Measurements from ENCODE around the gene ANKRD6.
A peak's percentile ranks its signal among the peaks of the same experiment; 100 is the strongest.

Gene ANKRD6

DNA sequence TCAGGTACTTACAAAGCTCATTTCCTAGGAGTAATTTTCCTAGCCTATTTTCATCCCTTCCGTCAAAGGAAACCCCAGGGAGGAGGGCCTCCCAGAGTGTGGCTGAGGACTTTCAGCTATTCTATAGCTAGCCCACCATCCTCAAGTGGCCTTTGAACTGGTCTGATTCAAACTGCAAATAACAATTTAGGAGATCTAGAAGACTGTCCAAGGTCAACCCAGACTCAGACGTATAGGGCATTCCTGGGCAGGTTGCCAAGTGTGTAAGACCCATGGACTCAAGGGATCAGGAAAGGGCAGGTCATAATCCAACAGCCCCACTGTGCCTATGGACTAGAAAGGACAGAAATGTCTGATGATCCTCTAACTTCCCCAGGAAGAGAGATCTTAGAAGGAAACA, 18.7 kb upstream of the ANKRD6 start:
- no peak for DNase-seq

- no peak for DNase-seq
These were observed 17.8 kb upstream of the ANKRD6 start for GRCh38 chr6:89415185-89415584.

- no peak for DNase-seq
These were observed 16.2 kb upstream of the ANKRD6 start for GRCh38 chr6:89416796-89417195.

DNA sequence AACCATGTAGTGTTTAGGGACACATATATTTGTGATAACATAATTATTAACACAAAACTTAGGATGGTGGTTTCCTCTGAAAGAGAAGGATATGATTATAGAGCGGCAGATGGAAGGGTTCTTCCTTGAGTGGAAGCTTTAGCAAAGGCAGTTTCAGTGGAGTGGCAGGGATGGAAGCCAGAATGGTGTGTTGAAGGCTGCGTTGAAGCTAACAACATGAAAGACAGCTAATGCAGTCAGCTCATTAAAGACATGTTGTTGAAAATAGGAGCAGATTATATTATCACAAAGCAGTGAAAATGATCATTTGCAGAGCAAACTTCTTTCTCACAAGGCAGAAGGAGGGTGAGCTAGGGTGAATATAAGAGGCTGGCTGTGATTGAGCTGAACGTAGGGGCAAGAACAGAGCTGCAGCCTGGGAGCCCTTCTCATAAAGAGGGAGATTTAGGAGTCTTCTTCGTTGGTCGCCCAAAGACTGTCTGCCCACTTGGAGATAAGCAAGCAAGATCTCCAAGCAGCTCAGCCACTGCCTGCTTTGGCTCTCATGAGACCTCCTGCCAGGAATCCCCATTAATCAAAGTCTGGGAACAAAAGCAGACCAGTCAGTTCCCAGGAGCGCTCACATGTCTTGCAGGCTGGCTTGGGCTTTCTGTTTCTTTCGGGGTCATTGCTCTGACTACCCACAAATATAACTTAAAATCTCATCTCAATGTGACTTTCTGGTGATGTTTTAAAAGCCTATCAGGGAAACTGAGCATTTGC, 2.6 kb upstream of the ANKRD6 start:
- no peak for DNase-seq

- peak in 4 of 6 experiments; percentile 32 to 52 (median 35) for DNase-seq
These were observed 549 bp downstream of the ANKRD6 start for GRCh38 chr6:89433252-89434149.

DNA sequence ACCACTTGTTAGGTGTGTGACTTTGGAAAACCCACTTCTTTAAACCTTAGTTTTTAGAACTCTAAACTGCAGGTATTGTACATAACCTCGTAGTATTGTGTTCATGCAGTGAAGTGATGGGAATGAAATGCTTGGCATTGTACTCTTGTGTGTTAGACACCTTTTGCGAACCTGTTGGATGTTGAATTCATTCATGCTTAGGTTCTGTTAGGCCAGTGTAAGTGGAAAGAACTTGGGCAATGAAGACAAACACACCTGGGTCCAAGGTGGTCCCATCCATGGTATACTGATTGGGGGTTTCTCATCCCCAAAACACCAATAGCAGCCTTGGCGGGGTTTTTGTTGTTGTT, 1.2 kb downstream of the ANKRD6 start:
- DNase-seq = no peak

GRCh38 chr6:89434954-89435353, 2.0 kb downstream of the ANKRD6 start:
- no peak for DNase-seq

GRCh38 chr6:89436226-89436625, 3.3 kb downstream of the ANKRD6 start:
- no peak for DNase-seq

DNA sequence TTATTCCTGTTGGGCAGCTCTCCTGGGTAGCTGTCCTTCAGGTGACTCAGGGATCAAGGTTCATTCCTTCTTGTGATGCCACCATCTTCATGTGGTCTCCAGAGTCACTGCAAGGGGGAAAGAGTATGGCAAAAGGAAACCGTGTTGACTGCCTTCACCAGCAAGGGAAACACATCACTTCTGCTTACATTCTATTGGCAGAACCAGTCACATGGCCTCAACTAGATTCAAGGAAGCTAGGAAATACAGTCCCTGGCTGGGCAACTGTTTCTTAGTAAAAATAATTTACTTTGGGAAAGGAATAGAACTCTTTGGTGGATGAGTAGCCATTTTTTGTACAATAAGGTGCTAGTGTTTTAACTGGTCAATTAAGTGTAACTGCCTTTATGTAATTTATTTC, 5.3 kb downstream of the ANKRD6 start:
- no peak for DNase-seq

- DNase-seq = no peak
These were observed 6.1 kb downstream of the ANKRD6 start for GRCh38 chr6:89439014-89439413.

GRCh38 chr6:89440200-89440599, 7.2 kb downstream of the ANKRD6 start:
- no peak for DNase-seq

- DNase-seq = no peak
These were observed 10.7 kb downstream of the ANKRD6 start for GRCh38 chr6:89443658-89444057.

GRCh38 chr6:89449193-89449592, 16.2 kb downstream of the ANKRD6 start:
- DNase-seq = no peak

- no peak for DNase-seq
These were observed 19.3 kb downstream of the ANKRD6 start for GRCh38 chr6:89452281-89452680.

DNA sequence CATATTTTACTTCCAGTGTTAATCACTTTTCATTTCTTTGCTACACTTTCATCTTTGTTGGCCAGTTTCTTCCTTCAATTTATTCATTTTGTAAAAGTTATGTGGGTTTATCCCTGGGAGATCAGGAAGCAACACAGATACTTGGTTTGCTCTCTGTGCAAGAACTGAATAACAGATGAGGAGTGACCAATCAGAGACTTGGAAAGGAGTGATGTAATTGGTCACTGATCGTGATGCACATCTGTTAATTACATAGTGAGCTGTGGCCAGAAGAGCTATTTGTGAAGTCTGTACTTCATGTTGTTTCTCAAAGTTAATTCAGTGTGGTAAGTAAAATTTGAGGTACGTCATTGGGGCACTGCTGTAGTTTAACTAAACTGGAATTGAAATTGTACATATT, 21.3 kb downstream of the ANKRD6 start:
- no peak for DNase-seq

GRCh38 chr6:89458704-89459103, 25.8 kb downstream of the ANKRD6 start:
- no peak for DNase-seq

- no peak for DNase-seq
These were observed 26.5 kb downstream of the ANKRD6 start for GRCh38 chr6:89459501-89459900.

- DNase-seq = no peak
These were observed 27.8 kb downstream of the ANKRD6 start for GRCh38 chr6:89460713-89461112.

DNA sequence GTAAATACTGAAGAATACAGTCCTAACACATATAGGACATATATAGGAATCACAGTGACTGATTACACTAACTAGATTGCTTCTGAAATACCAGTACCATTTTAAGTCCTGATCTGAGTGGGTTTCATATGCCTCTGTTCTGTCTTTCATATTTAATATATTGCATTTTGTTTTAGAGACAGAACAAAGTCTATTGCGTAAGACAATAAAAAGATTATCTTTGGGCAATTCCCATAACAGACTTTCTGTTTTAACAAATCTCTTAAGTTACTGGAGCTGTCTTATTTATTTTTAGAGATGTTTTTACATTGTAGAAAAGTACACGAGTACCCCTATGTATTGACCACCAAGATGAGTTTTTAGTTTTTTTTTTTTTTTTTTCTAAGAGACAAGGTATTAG, 29.6 kb downstream of the ANKRD6 start:
- no peak for DNase-seq

DNA sequence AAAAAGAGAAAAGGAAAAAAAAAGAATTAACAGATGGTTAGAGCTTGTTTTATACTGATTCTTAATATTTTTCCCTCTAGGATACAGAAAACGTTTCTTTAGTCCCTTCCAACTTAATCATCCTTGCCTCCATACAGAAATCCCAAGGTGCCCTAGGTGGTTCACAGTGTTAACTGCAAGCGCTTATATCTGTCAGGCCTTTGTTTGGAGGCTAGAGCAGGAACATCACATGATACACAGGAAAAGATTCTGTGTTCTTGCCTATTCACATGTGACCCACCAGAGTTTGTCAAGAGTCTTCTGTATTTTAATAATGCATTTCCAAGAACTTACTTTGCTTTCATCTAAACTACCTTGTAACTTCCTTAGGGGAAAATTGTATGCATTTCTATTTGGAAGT, 31.3 kb downstream of the ANKRD6 start:
- DNase-seq = no peak

- no peak for DNase-seq
These were observed 34.5 kb downstream of the ANKRD6 start for GRCh38 chr6:89467437-89467836.

DNA sequence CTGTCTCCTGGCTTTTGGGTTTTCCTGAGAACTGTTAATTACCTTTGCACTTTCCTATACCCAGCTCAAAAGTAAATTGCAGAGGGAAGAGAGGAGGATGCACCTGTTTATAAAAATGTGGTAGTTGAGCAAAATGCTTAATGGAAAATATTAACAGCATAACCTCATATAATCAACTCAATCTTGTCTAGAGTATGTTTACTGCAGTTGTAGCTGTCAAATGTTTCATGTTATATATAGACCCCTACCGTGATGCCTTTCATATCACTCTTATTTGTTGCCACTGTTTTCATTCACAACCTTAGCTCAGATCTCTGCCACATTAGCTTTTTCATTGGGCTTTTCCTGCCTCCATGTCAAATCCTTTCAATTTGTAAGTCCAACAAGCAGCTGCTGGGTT, 36.0 kb downstream of the ANKRD6 start:
- DNase-seq = no peak

DNA sequence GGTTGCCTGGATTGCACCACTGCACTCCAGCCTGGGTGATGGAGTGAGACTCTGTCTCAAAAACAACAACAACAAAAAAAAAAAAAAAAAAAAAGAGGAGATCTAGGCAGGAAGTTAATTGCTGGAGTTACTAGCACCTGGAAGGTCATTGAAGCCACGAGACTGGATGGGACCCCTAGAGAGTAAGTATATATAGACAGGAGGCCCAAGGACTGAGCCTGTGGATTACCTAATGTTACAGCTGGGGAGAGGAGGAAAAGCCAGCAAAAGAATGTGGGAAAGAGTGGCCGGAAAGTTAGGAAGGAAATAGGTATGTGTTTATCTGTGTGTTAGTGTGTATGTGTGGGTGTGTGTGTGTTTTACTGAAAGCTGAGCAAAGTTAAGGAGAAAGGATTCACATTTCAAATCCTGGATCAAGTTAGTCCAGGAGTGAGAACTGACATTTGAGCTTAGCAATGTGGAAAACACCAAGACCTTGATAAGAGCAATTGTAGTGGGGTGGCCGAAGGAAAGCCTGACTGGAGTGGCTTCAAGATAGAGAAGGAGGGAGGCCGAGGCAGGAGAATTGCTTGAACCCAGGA, 38.4 kb downstream of the ANKRD6 start:
- DNase-seq = no peak

DNA sequence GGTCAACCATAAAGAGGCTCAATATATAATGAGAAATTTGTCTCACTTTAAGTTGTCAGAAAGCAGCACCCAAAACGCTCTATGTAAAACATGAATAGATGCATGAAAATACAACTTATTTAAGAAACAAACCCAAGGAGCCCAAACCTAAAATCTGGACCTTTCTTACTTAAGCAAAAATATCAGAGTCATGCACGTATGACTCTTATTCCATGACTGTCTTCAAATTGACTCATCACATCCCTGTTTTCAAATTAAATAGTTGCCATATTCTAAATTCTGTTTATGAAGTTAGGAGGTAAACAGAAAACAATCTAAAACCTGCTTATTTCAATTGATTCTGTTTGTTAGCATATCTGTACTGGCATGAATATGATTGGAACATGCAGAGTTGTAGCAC, 42.1 kb downstream of the ANKRD6 start:
- no peak for DNase-seq
